GM19438 (cell line): ENCODE data around the gene S100A2.
"Not testable (repeated sequence)": the region's sequence is repeated elsewhere in the genome, so short reads cannot be mapped to it uniquely, and the experiment has no call there.

Source experiments
- ATAC-seq: cut with Tn5 transposase; IDR thresholded peaks from one replicate; pipeline ENCODE4 v1.9.1; 2021; ENCODE audit warnings: low read depth; ENCODE audit not compliant: unreplicated experiment

The S100A2 gene

DNA sequence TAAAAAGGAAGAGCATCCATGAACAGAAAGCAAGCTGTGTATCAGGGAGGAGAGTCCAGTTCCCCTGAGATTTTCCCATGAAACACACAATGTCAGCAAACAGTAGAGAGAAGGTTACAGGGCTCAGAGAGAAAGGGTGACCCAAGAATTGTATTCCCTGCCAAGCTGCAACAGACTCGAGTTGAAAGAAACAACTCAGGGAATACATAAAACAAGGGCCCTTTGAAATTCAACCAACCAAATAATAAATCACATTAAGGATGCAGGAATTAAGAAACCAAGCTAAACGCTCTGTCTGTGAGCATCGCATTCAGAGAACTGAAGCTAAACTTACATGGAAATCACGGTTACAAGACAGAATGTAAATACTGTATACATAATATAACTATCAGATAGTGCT is 27.1 kb upstream of the S100A2 start:
- no peak for ATAC-seq

DNA sequence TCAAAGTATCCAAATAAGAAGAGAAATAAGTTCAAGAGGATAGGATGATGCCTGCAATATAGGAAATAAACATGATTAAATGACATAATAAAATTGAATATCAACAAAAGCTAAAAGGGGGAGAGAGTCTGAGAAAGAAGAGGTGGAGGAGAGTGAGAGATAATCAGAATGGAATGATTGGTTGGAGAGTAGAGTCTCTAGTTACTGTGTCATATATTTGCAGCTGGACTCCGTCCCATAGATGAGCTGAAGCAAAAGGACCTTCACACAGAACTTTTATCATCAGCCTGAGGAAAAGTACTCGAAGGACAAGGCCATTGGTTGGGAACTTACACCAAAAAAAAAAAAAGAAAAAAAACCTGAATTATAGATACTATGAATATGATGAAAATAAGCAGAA is 22.8 kb upstream of the S100A2 start:
- ATAC-seq = no peak

DNA sequence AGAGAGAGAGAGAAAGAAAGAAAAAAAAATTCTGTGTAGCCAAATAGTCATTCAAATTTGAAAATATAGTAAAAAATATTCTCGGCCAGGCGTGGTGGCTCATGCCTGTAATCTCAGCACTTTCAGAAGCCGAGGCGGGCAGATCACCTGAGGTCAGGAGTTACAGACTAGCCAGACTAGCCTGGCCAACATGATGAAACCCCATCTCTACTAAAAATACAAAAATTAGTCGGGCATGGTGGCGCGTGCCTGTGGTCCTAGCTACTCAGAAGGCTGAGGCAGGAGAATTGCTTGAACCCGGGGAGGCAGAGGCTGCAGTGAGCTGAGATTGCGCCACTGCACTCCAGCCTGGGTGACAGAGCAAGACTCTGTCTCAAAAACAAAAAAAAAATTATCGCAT is 22.4 kb upstream of the S100A2 start:
- not testable (repeated sequence) for ATAC-seq

- no peak for ATAC-seq
These were observed 21.7 kb upstream of the S100A2 start for GRCh38 chr1:153587314-153587713.

GRCh38 chr1:153586347-153586746 is 20.7 kb upstream of the S100A2 start:
- ATAC-seq = no peak

- ATAC-seq = no peak
These were observed 19.4 kb upstream of the S100A2 start for GRCh38 chr1:153585006-153585405.

- no peak for ATAC-seq
These were observed 18.3 kb upstream of the S100A2 start for GRCh38 chr1:153583976-153584375.

- not testable (repeated sequence) for ATAC-seq
These were observed 17.9 kb upstream of the S100A2 start for GRCh38 chr1:153583514-153583913.

- ATAC-seq = not testable (repeated sequence)
These were observed 17.2 kb upstream of the S100A2 start for GRCh38 chr1:153582836-153583235.

DNA sequence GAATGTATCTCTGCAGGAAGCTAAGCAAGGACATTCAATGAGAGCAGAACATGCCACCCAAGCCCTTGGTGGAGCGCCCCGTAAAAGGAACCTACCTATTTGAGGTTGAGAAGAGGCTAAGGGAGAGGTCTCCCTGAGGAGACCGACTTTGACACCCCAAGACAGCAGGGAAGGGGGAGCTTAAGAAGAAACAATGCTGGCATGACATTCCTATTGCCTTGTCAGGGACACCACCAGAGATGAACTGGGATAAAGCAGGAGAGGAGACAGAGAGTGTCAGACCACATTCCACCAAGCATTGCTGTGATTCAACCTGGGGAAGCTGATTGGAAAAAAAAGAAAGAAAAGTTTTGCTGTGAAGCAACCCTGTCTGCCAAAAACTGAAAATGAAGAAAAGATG is 13.3 kb upstream of the S100A2 start:
- ATAC-seq = no peak

DNA sequence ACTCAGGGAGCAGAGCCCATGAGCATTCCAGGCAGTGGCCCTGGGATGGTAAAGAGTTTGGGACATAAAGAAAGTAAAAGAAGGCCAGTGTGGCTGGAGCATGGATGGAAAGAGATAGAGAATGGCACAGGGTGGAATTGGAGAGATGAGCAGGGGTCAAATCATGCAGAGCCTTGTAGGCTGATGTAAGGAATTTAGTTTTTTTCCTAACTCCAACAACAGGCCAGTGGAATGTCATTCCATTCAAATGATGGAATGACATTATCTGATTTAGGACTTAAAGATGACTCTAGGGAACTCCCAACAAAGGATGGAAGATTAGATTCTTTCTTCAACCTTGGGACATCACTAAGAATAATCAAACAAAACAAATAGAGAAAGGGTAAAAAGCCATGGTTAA is 12.8 kb upstream of the S100A2 start:
- ATAC-seq = no peak

DNA sequence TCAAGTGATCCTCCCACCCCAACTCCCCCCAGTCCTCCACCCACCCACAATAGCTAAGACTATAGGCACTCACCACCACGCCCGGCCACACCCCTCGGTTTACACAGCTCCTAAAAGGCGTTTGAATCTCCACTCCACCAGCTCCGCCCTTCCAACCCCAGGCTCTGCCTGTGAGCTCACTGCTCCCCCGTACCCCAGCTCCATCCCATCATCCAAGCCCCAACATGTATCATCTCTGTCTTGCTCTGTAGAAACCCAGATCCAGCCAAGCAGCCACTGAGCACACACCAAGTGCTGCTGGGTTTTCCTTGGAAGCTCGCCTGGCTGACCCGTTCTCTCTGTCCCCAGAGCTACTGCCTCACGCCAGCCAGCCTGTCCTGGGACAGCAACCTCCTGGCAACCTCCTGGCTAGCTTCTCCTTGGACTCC is 12.0 kb upstream of the S100A2 start:
- ATAC-seq = no peak

GRCh38 chr1:153577138-153577537 is 11.5 kb upstream of the S100A2 start:
- ATAC-seq = no peak

DNA sequence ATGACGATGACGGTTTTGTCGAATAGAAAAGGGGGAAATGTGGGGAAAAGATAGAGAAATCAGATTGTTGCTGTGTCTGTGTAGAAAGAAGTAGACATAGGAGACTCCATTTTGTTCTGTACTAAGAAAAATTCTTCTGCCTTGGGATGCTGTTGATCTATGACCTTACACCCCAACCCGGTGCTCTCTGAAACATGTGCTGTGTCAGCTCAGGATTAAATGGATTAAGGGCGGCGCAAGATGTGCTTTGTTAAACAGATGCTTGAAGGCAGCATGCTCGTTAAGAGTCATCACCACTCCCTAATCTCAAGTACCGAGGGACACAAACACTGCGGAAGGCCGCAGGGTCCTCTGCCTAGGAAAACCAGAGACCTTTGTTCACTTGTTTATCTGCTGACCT is 9.9 kb upstream of the S100A2 start:
- not testable (repeated sequence) for ATAC-seq

DNA sequence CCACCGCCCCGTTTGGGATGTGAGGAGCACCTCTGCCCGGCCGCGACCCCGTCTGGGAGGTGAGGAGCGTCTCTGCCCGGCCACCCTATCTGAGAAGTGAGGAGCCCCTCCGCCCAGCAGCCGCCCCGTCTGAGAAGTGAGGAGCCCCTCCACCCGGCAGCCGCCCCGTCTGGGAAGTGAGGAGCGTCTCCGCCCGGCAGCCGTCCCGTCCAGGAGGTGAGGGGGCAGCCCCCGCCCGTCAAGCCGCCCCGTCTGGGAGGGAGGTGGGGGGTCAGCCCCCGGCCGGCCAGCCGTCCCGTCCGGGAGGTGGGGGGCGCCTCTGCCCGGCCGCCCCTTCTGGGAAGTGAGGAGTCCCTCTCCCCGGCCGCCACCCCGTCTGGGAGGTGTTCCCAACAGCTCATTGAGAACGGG is 9.4 kb upstream of the S100A2 start:
- ATAC-seq = not testable (repeated sequence)

GRCh38 chr1:153573351-153573750 is 7.7 kb upstream of the S100A2 start:
- no peak for ATAC-seq

GRCh38 chr1:153572569-153573015 is 6.9 kb upstream of the S100A2 start:
- no peak for ATAC-seq

DNA sequence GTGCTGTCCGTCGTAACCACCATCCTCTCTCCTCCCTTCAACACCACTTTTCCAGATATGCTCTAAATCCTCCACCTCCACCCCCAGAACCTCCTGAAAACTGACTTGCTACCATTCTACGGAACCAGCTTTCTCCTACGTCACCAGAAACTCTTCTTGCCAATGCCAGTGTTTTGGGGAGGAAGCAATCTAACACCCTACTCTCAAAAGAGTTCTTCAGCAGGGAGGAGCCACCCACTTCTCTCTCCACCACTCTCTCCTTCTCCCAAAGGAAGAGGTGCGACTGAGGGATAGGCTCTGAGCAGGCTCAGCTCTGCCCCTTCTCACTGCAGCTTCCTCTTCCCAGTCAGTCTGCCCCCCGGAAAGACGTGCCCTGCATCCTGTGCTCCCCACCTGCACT is 6.1 kb upstream of the S100A2 start:
- ATAC-seq = no peak

GRCh38 chr1:153570874-153571273 is 5.2 kb upstream of the S100A2 start:
- no peak for ATAC-seq

- no peak for ATAC-seq
These were observed 3.8 kb upstream of the S100A2 start for GRCh38 chr1:153569465-153569864.

DNA sequence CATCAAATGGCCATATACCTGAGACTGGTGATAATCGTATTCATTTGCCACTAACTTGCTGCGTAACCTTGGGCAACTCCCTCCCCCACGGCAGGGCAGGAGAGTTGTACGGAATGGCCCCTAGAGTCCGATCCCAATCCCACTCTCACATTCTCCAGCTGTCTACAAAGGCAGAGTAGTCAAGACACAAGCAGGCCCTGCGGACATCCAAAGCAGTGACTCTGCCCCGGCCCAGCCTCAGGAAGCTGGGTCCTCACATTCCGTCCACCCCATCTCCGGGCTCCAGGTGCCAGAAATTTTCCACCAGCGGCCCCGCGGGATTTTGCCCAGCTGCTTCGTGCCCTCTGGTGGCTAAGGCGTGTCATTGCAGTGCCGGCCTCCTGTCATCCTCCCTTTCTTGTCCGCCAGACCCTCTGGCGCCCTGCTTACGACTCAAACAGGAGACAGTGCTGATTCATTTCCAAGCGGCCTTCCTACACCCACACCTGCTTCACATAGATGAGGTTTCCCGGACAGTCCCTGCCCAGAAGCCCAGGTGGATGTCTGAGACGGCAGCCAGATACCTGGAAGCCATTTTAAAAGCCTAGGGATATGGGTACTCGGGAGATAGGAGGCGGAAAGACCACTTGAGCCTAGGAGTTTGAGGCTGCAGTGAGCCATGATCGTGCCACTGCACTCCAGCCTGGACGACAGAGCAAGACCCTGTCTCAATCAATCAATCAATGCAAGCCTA is 2.9 kb upstream of the S100A2 start:
- ATAC-seq = no peak

GRCh38 chr1:153567621-153568366 is 2.1 kb upstream of the S100A2 start:
- no peak for ATAC-seq
